Transverse colon (tissue), 4 donors: ENCODE measurements around the gene WWOX. TPM values are rescaled to one million over a fixed set of nuclear protein-coding genes. Genes with fewer than 3 reads are reported as not detected.

Experiments used
- DNase-seq: peaks from one replicate; pipeline ENCODE4 v3.0.0-alpha.2; 2019
- H3K27ac ChIP-seq, 4 donors: fragments of 200-600 bp; sonication (generic); 2 replicates each; pipeline ENCODE4 v1.5.1; 2016 to 2018; ENCODE audit warnings: inconsistent platforms in 4 of 4
- H3K27me3 ChIP-seq: fragments of 200-600 bp; sonication (generic); 2 replicates; pipeline ENCODE4 v1.5.1; 2017; ENCODE audit warnings: inconsistent platforms
- H3K36me3 ChIP-seq, 4 donors: fragments of 200-600 bp; sonication (generic); 2 replicates each; pipeline ENCODE4 v1.5.1; 2017 to 2019; ENCODE audit warnings: inconsistent platforms in 4 of 4
- H3K4me1 ChIP-seq, 4 donors: fragments of 200-600 bp; sonication (generic); 2 replicates each; pipeline ENCODE4 v1.5.1; 2017 to 2020; ENCODE audit warnings: inconsistent platforms in 4 of 4
- H3K4me3 ChIP-seq, 4 donors: fragments of 200-600 bp; sonication (generic); 1 replicate in 1 of 4; 2 replicates in 3 of 4; pipeline versions ENCODE4 v1.5.1 to v1.6.1; 2017 to 2019; ENCODE audit warnings: inconsistent platforms in 4 of 4
- H3K9me3 ChIP-seq, 2 donors: fragments of 200-600 bp; sonication (generic); 2 replicates each; pipeline ENCODE4 v1.5.1; 2017 to 2019; ENCODE audit warnings: inconsistent platforms in 2 of 2
- CTCF ChIP-seq, 5 experiments: fragments of 200-600 bp in 3 of 5; fragments of 450-650 bp in 2 of 5; sonication (generic) in 3 of 5; IDR thresholded peaks; 1 replicate in 2 of 5; 2 replicates in 3 of 5; pipeline ENCODE4 v1.5.1; 2016 to 2017; ENCODE audit warnings: antibody characterized with exemption in 5 of 5, inconsistent platforms in 3 of 5, mild to moderate bottlenecking in 2 of 5, moderate library complexity in 1 of 5
- EP300 ChIP-seq: sonication (generic); formaldehyde crosslinking; IDR thresholded peaks from one replicate; pipeline ENCODE4 v1.6.1; 2017; ENCODE audit warnings: antibody characterized with exemption, low read depth
- POLR2A ChIP-seq: fragments of 450-650 bp; IDR thresholded peaks from one replicate; pipeline ENCODE4 v1.6.1; 2016; ENCODE audit warnings: antibody characterized with exemption, mild to moderate bottlenecking, moderate library complexity
- POLR2AphosphoS5 ChIP-seq, 3 donors: sonication (generic); formaldehyde crosslinking; IDR thresholded peaks; one replicate each; pipeline ENCODE4 v1.6.1; 2016; ENCODE audit warnings: antibody characterized with exemption in 3 of 3
- WGBS, 2 donors: methylation state at CpG; one replicate each; pipeline ENCODE4 v1.1.5; 2018; ENCODE audit warnings: low coverage in 1 of 2; 5-methylcytosine and 5-hydroxymethylcytosine counted together
- in situ Hi-C, 4 donors: fragments of 200-750 bp; cut with MboI; loops; one replicate each; pipeline versions ENCODE4 v1.15.0 to v1.15.1; 2017; ENCODE audit warnings: low sequenced_read_pairs in 3 of 4, low pct_ligation_motif_present in 1 of 4, low pct_unique_long_range_greater_than_20kb in 1 of 4
- intact Hi-C: fragments of 100-400 bp; cut with DNase I; formaldehyde crosslinking; loops from one replicate; pipeline ENCODE4 v1.15.1; 2023; ENCODE audit warnings: low total_unique reads
- total RNA-seq, 4 donors: library from RNA; depleted of rRNA; stranded (reverse); fragments of >200 nt; gene quantifications; one replicate each; pipeline ENCODE4 v1.1.0, GENCODE V29; 2016

The WWOX gene
- total RNA-seq, 4 donors from 2014 or later, result 11.2 to 53.8 (median 24.8) TPM

DNA sequence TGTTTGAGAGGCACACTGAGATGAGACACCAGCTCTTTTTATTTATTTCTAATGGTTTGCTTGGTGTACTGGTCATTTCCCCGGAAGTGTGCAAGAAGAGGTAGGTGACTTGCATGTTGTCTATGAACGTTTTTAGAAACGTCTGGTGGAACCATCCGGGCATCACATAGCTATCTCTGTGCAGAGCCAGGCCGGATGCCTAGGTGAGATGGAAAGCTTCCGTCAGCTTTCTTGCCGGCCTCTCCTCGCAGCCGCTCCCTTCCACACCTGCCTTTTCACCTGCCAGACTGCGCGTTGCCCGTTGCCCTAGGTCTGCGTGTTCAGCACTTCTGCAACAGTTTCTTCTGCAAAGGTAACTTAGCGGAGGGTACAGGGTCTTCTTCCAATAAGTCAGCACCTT is 416.0 kb downstream of the WWOX start:
- no peaks in the 10 kb centered on the region for H3K27me3 ChIP-seq
- no peak overlapping the region for H3K27ac ChIP-seq
- in situ Hi-C loops (loop anchor here in 3 of 4 donors (25.0 kb wide), 3 partner anchors 247 to 1097 kb away; partner anchors contain the start of gene MAF (in 1 of the 3)), intact Hi-C loops (no loop called here)
- H3K4me3 ChIP-seq, result no peak overlapping the region
- no peaks in the 10 kb centered on the region for H3K4me1 ChIP-seq
- WGBS, 2 donors, result 83 to 92% methylated on average over 1 to 14 of the region's 14 CpGs
- no peaks in the 10 kb centered on the region for H3K36me3 ChIP-seq
- no peaks in the 10 kb centered on the region for H3K9me3 ChIP-seq
- TF ChIP-seq POLR2AphosphoS5 (IDR thresholded peaks at IDR 0.05) (no peak), CTCF (IDR thresholded peaks at IDR 0.05) (no peak), POLR2A (no peak), EP300 (no peak)
- no peak for DNase-seq

DNA sequence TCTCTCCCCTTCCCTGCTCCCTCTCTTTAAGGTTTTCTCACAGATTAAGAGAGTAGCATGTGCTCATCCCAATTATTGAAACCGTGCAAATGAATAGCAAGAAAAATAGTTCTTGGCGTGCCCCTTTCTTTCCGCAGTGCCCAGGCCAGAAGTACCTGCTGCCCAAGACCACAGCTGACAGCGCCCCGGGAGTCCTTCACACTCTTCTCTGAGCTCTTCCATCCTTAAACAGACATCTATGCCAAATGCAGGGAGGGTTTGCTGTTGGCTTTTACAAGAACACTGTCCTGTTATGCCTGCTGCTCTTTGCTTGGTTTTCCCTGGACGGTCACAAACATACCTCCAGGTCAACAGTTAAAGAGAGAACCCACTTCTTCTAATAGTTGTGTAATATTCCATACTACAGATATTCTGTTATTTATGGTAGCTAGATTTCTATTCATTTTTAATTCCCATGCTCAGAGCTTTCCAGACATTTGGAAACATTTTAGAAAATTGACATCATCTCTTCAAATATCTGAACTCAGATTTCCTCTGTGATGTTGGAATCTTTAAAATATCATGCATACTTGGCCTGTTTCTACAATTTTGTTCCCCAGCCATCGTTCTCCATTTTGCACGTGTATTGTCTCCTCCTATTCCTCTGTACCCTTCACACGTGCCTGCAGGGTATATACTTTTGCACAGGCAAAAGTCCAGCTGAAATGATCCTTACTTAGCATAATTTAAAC is 416.7 kb downstream of the WWOX start:
- Histone ChIP-seq H3K27me3 (no peaks in the 10 kb centered on the region), H3K27ac (no peak overlapping the region), H3K36me3 (no peaks in the 10 kb centered on the region), H3K9me3 (no peaks in the 10 kb centered on the region), H3K4me1 (no peaks in the 10 kb centered on the region), H3K4me3 (no peak overlapping the region)
- TF ChIP-seq CTCF (IDR thresholded peaks at IDR 0.05) (no peak), POLR2A (no peak)
- intact Hi-C loops (no loop called here), in situ Hi-C loops (loop anchor here in 3 of 4 donors (25.0 kb wide), 3 partner anchors 246 to 1096 kb away; partner anchors contain the start of gene MAF (in 1 of the 3))
- DNase-seq, result no peak
- WGBS, 2 donors, result 81 to 89% methylated on average over 8 to 9 of the region's 9 CpGs

- intact Hi-C loops (no loop called here), in situ Hi-C loops (loop anchor here in 3 of 4 donors (25.0 kb wide), 3 partner anchors 242 to 1092 kb away; partner anchors contain the start of gene MAF (in 1 of the 3))
- no peaks in the 10 kb centered on the region for H3K36me3 ChIP-seq
- WGBS, 2 donors, result 93 to 95% methylated on average over 8 of the region's 8 CpGs
- H3K27ac ChIP-seq, result no peak overlapping the region
- no peaks in the 10 kb centered on the region for H3K27me3 ChIP-seq
- no peaks in the 10 kb centered on the region for H3K4me1 ChIP-seq
- TF ChIP-seq POLR2AphosphoS5 (IDR thresholded peaks at IDR 0.05), result no peak
- TF ChIP-seq POLR2A, result no peak
- TF ChIP-seq EP300, result no peak
- no peak for TF ChIP-seq CTCF (IDR thresholded peaks at IDR 0.05)
- no peak overlapping the region for H3K4me3 ChIP-seq
- no peak for DNase-seq
- H3K9me3 ChIP-seq, result no peaks in the 10 kb centered on the region
Measured at GRCh38 chr16:78519896-78520295, 420.4 kb downstream of the WWOX start.

- intact Hi-C loops, result no loop called here
- no peak for TF ChIP-seq POLR2A
- TF ChIP-seq EP300, result no peak
- no peak for TF ChIP-seq CTCF (IDR thresholded peaks at IDR 0.05)
- TF ChIP-seq POLR2AphosphoS5 (IDR thresholded peaks at IDR 0.05), result no peak
- Histone ChIP-seq H3K27me3 (no peaks in the 10 kb centered on the region), H3K27ac (no peak overlapping the region), H3K9me3 (no peaks in the 10 kb centered on the region), H3K4me1 (no peaks in the 10 kb centered on the region), H3K36me3 (no peaks in the 10 kb centered on the region), H3K4me3 (no peak overlapping the region)
- 78 to 80% methylated on average over 1 to 5 of the region's 5 CpGs for WGBS, 2 donors
- in situ Hi-C loops, result loop anchor here in 3 of 4 donors (25.0 kb wide), 3 partner anchors 242 to 1092 kb away; partner anchors contain the start of gene MAF (in 1 of the 3)
- DNase-seq, result no peak
Measured at GRCh38 chr16:78520470-78520869, 421.0 kb downstream of the WWOX start.
